NCI-H2171 (cell line): ENCODE data around the gene LUC7L.
A peak's percentile ranks its signal among the peaks of the same experiment; 100 is the strongest.
"Not testable (repeated sequence)": the region's sequence is repeated elsewhere in the genome, so short reads cannot be mapped to it uniquely, and the experiment has no call there.

ENCODE experiments used
- DNase-seq: peaks from one replicate; lab custom pipeline; 2025; lab: John Stamatoyannopoulos, UW

The LUC7L gene

GRCh38 chr16:229731-230281 is 557 bp upstream of the LUC7L start:
- DNase-seq: no peak

- DNase-seq: no peak
Observed at GRCh38 chr16:228151-228851, 948 bp downstream of the LUC7L start.

- DNase-seq: no peak
Observed at GRCh38 chr16:220021-220420, 9.2 kb downstream of the LUC7L start.

- no peak for DNase-seq
Observed at GRCh38 chr16:212999-213398, 16.2 kb downstream of the LUC7L start.

GRCh38 chr16:211631-212180 is 17.5 kb downstream of the LUC7L start:
- not testable (repeated sequence) for DNase-seq

- DNase-seq: not testable (repeated sequence)
Observed at GRCh38 chr16:209359-209758, 19.9 kb downstream of the LUC7L start.

GRCh38 chr16:204046-204445 is 25.2 kb downstream of the LUC7L start:
- not testable (repeated sequence) for DNase-seq

- DNase-seq: no peak
Observed at GRCh38 chr16:203246-203645, 26.0 kb downstream of the LUC7L start.

- DNase-seq: peak; percentile 22
Observed at GRCh38 chr16:200388-200787, 28.9 kb downstream of the LUC7L start.

- DNase-seq: no peak
Observed at GRCh38 chr16:194516-194915, 34.7 kb downstream of the LUC7L start.

GRCh38 chr16:193441-193840 is 35.8 kb downstream of the LUC7L start:
- no peak for DNase-seq

- DNase-seq: no peak
Observed at GRCh38 chr16:192686-193085, 36.6 kb downstream of the LUC7L start.

- no peak for DNase-seq
Observed at GRCh38 chr16:191831-192230, 37.4 kb downstream of the LUC7L start.

GRCh38 chr16:189604-190186 is 39.6 kb downstream of the LUC7L start:
- no peak for DNase-seq

- DNase-seq: no peak
Observed at GRCh38 chr16:188674-189073, 40.6 kb downstream of the LUC7L start.

- no peak for DNase-seq
Observed at GRCh38 chr16:187330-187729, 41.9 kb downstream of the LUC7L start.

- no peak for DNase-seq
Observed at GRCh38 chr16:185691-186090, 43.6 kb downstream of the LUC7L start.

- no peak for DNase-seq
Observed at GRCh38 chr16:185213-185612, 44.0 kb downstream of the LUC7L start.

GRCh38 chr16:183005-183404 is 46.2 kb downstream of the LUC7L start:
- DNase-seq: no peak

- DNase-seq: no peak
Observed at GRCh38 chr16:181565-182021, 47.7 kb downstream of the LUC7L start.

GRCh38 chr16:180681-181564 is 48.3 kb downstream of the LUC7L start:
- DNase-seq: peak; percentile 85

- peak; percentile 57 for DNase-seq
Observed at GRCh38 chr16:180101-180675, 49.1 kb downstream of the LUC7L start, which contains the start of gene HBQ1. TSS of gene HBQ1 (plus strand) at chr16:180459. CDS start at chr16:180487, 28 bp downstream.
